Sigmoid colon (tissue), 7 donors: ENCODE measurements around the gene SEMA5B. TPM values are rescaled to one million over a fixed set of nuclear protein-coding genes. Genes with fewer than 3 reads are reported as not detected.

Source experiments
- DNase-seq: peaks from one replicate; pipeline ENCODE4 v3.0.0-alpha.2; 2019
- H3K27ac ChIP-seq, 4 donors: fragments of 200-600 bp; sonication (generic); one replicate each; pipeline ENCODE4 v1.5.1; 2016 to 2019; ENCODE audit warnings: mild to moderate bottlenecking in 1 of 4
- H3K27me3 ChIP-seq, 3 donors: fragments of 200-600 bp; sonication (generic); one replicate each; pipeline ENCODE4 v1.5.1; 2019; ENCODE audit warnings: mild to moderate bottlenecking in 1 of 3
- H3K36me3 ChIP-seq, 4 donors: fragments of 200-600 bp; sonication (generic); one replicate each; pipeline ENCODE4 v1.5.1; 2016 to 2019
- H3K4me1 ChIP-seq, 4 donors: fragments of 200-600 bp; sonication (generic); one replicate each; pipeline ENCODE4 v1.5.1; 2017 to 2019
- H3K4me3 ChIP-seq, 4 donors: fragments of 200-600 bp; sonication (generic); one replicate each; pipeline ENCODE4 v1.5.1; 2017 to 2019; ENCODE audit warnings: mild to moderate bottlenecking in 2 of 4, moderate library complexity in 1 of 4
- H3K9me3 ChIP-seq, 4 donors: fragments of 200-600 bp in 3 of 4; sonication (generic) in 3 of 4; one replicate each; pipeline versions ENCODE4 v1.5.1 to v1.6.1; 2013 to 2019
- CTCF ChIP-seq, 4 experiments: fragments of 450-650 bp in 3 of 4; fragments of 200-600 bp in 1 of 4; IDR thresholded peaks; one replicate each; pipeline ENCODE4 v1.5.1; 2016 to 2019; ENCODE audit warnings: antibody characterized with exemption in 4 of 4, mild to moderate bottlenecking in 3 of 4, moderate library complexity in 2 of 4
- EP300 ChIP-seq, 4 donors: sonication (generic); formaldehyde crosslinking; IDR thresholded peaks; one replicate each; pipeline ENCODE4 v1.6.1; 2017; ENCODE audit warnings: antibody characterized with exemption in 4 of 4
- POLR2A ChIP-seq, 2 donors: fragments of 450-650 bp; IDR thresholded peaks; one replicate each; pipeline ENCODE4 v1.6.1; 2016; ENCODE audit warnings: antibody characterized with exemption in 2 of 2, mild to moderate bottlenecking in 2 of 2, moderate library complexity in 2 of 2
- POLR2AphosphoS5 ChIP-seq, 4 donors: sonication (generic); formaldehyde crosslinking; IDR thresholded peaks; one replicate each; pipeline ENCODE4 v1.6.1; 2017; ENCODE audit warnings: antibody characterized with exemption in 4 of 4
- intact Hi-C: fragments of 100-400 bp; cut with DNase I; formaldehyde crosslinking; loops from one replicate; pipeline ENCODE4 v1.15.1; 2023
- polyA plus RNA-seq, 3 donors: library from polyadenylated mRNA; stranded (reverse); fragments of 200-250 nt; gene quantifications; one replicate each; pipeline ENCODE4 v1.2.3, GENCODE V29; 2013
- total RNA-seq, 4 donors: library from RNA; depleted of rRNA; stranded (reverse); fragments of >200 nt; gene quantifications; one replicate each; pipeline ENCODE4 v1.1.0, GENCODE V29; 2016
- donor health status: healthy with polysubstance abuse.
- donor health status: Bipolar disorder and iron deficiency.
- donor health status: healthy.

SEMA5B gene
- total and polyA plus RNA-seq, 7 donors, result 0.36 to 0.69 (median 0.55) TPM; not detected in 2

- no peak for DNase-seq
- TF ChIP-seq EP300 (IDR thresholded peaks at IDR 0.05), result no peak
- no peaks in the 10 kb centered on the region for H3K4me1 ChIP-seq
- no peak overlapping the region for H3K4me3 ChIP-seq
- H3K9me3 ChIP-seq, result no peaks in the 10 kb centered on the region
- intact Hi-C loops, result no loop called here
- H3K27me3 ChIP-seq, result no peaks in the 10 kb centered on the region
- no peak overlapping the region for H3K27ac ChIP-seq
- peaks cover 0 to 52% (median 2%) of the 10 kb centered on the region in 4 donors for H3K36me3 ChIP-seq
Observed at GRCh38 chr3:122864498-122864897, 163.1 kb downstream of the SEMA5B start.

- no peaks in the 10 kb centered on the region for H3K9me3 ChIP-seq
- H3K27me3 ChIP-seq, result no peaks in the 10 kb centered on the region
- H3K36me3 ChIP-seq, result peaks cover 0 to 47% (median 2%) of the 10 kb centered on the region in 4 donors
- intact Hi-C loops, result no loop called here
- no peak for TF ChIP-seq POLR2AphosphoS5 (IDR thresholded peaks at IDR 0.05)
- TF ChIP-seq CTCF (IDR thresholded peaks at IDR 0.05), result no peak
- no peak for TF ChIP-seq POLR2A (IDR thresholded peaks at IDR 0.05)
- TF ChIP-seq EP300 (IDR thresholded peaks at IDR 0.05), result no peak
- no peaks in the 10 kb centered on the region for H3K4me1 ChIP-seq
- no peak overlapping the region for H3K27ac ChIP-seq
- no peak for DNase-seq
- no peak overlapping the region for H3K4me3 ChIP-seq
Observed at GRCh38 chr3:122862381-122862780, 165.2 kb downstream of the SEMA5B start.

Other genes with a start within 250 kb of the SEMA5B start
- gene HSPBAP1, start 233.9 kb downstream of the SEMA5B start, total RNA-seq, result 10 to 100 TPM; 11.1 to 13.8 (median 12.6) TPM
- 1 to 10 TPM; 3.0 to 6.4 (median 3.0) TPM for gene HSPBAP1, start 233.9 kb downstream of the SEMA5B start, polyA plus RNA-seq
- 10 to 100 TPM; 15.0 to 20.6 (median 17.6) TPM for gene SLC49A4, start 232.7 kb downstream of the SEMA5B start, total RNA-seq
- gene SLC49A4, start 232.7 kb downstream of the SEMA5B start, polyA plus RNA-seq, result 1 to 10 TPM; 3.0 to 7.2 (median 3.5) TPM
- 10 to 100 TPM; 13.8 to 15.1 (median 14.2) TPM for gene PDIA5, start 39.3 kb upstream of the SEMA5B start, total RNA-seq
- gene PDIA5, start 39.3 kb upstream of the SEMA5B start, polyA plus RNA-seq, result 10 to 100 TPM in 2 of 3 donors, 1 to 10 TPM in 1; 4.2 to 23.0 (median 10.8) TPM
- 10 to 100 TPM; 17.8 to 47.2 (median 31.4) TPM for gene SEC22A, start 174.2 kb upstream of the SEMA5B start, total RNA-seq
- gene SEC22A, start 174.2 kb upstream of the SEMA5B start, polyA plus RNA-seq, result 10 to 100 TPM in 1 of 3 donors, 1 to 10 TPM in 2; 5.8 to 13.5 (median 6.6) TPM